Activated naive CD4-positive, alpha-beta T cell treated with anti-CD3 and anti-CD28 coated beads, Interleukin-2, amount 10 ng/mL, durations not matched to agents 7 days and 5 days (primary cell): ENCODE measurements around the gene PUM2.
"Not testable (repeated sequence)": the region's sequence is repeated elsewhere in the genome, so short reads cannot be mapped to it uniquely, and the experiment has no call there.

ENCODE experiments used
- CTCF ChIA-PET: fragments of 350-600 bp; sonication (Branson Sonifier 250); formaldehyde crosslinking; loops from one replicate; lab custom pipeline; 2021; ENCODE audit warnings: antibody characterized with exemption; lab: Charles Lee
- DNase-seq: peaks from one replicate; pipeline ENCODE4 v3.0.0-alpha.2; 2020
- H3K27ac Mint-ChIP-seq: one replicate; pipeline ENCODE4 v1.8.0; 2021; ENCODE audit warnings: mild to moderate bottlenecking, moderate library complexity, mixed read lengths
- H3K27me3 Mint-ChIP-seq: one replicate; pipeline ENCODE4 v1.8.0; 2021; ENCODE audit warnings: mild to moderate bottlenecking, mixed read lengths
- H3K36me3 Mint-ChIP-seq: one replicate; pipeline ENCODE4 v1.8.0; 2021; ENCODE audit warnings: mixed read lengths
- H3K4me1 Mint-ChIP-seq: one replicate; pipeline ENCODE4 v1.8.0; 2021; ENCODE audit warnings: mixed read lengths
- H3K4me3 Mint-ChIP-seq: one replicate; pipeline ENCODE4 v1.8.0; 2021; ENCODE audit warnings: mild to moderate bottlenecking, moderate library complexity, mixed read lengths
- H3K9me3 Mint-ChIP-seq: one replicate; pipeline ENCODE4 v1.8.0; 2021; ENCODE audit warnings: mixed read lengths

Gene PUM2

DNA sequence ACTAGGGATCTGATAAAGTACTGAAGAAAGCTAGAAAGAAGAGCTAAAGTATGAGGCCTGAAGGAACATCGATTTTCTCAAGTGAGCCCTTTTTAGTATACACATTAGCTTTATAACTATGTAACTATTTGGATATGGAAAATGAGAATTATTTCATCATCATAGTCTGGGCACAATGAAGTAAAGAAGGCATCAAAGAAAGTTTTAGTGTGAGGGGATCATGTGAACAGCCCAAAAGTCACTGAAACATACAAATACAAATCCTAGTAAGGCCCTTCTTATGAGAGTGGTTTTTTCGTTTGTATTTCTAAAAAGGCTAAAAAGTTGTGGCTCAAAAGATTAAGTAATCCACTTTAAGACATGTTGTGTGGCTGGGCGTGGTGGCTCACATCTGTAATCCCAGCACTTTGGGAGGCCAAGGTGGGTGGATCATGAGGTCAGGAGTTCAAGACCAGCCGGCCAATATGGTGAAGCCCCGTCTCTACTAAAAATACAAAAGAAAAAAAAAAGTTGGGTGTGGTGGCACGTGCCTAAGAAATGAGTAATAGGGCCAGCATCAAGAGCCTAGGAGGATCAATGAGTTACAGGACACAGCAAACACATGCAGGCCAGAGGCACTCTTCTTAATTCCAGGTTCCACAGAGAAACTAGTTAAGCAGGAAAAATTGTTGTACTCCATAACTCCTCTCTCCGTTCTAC, 61.9 kb downstream of the PUM2 start:
- H3K27ac Mint-ChIP-seq = no peak overlapping the region

DNA sequence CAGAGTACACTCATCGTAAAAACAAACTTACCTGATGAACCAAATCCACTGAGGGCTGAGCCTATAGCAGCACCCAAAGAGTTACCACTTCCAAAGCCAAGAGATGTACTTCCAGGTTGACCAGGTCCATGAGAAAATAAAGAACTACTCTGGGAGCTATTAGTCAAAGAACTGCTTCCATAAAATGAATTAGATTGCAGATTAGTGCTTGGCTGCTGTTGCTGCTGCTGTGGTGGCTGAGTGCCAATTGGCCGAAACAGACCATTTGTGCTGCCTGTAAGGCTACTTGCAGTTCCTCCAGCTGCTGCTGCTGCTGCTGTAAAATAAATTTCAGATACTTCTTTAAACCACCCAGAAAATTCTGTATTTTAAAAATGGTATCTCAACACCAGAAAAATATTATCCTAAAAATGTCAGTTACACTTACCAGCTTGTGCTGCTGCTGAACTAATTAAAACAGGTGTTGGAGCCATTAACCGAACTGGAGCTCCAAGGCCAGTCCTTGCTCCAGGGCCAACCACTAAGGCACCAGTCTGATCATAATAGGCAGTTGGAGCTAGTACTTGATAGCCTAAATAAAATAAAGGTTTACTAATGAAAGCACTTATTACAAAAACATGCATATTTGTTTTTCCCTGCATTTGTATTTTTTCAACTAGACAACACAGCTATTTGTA, 67.6 kb downstream of the PUM2 start:
- Mint-ChIP-seq H3K27ac (no peak overlapping the region), H3K9me3 (no peaks in the 10 kb centered on the region), H3K4me3 (no peak overlapping the region), H3K27me3 (no peaks in the 10 kb centered on the region), H3K36me3 (peaks cover 40% of the 10 kb centered on the region), H3K4me1 (no peaks in the 10 kb centered on the region)
- CTCF ChIA-PET = no interaction called here
- DNase-seq = no peak

More for the DNA sequence above, 61.9 kb downstream of the PUM2 start:
- H3K4me1 Mint-ChIP-seq = peaks cover 3% of the 10 kb centered on the region
- H3K9me3 Mint-ChIP-seq = no peaks in the 10 kb centered on the region
- H3K36me3 Mint-ChIP-seq = peaks cover 24% of the 10 kb centered on the region
- no peak overlapping the region for H3K4me3 Mint-ChIP-seq
- CTCF ChIA-PET = no interaction called here
- no peaks in the 10 kb centered on the region for H3K27me3 Mint-ChIP-seq
- DNase-seq = no peak

DNA sequence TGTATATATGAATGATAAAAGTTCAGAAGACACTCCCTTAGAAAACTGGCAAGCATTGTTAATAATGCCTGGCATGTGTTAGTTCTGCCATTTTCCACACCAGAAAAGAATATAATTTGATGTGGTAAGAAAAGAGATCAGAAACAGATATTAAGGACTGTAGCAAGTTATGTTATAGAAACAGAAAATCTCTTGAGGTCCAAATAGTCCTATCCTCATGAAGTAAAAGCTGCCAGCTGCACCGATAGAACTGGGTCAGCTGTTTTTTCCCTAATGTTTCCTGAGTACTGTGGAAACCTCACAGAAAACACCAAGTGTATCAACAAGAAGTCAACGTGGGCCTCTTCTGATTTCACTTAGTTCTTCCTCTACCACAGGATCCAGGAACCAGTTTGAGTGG, 68.8 kb downstream of the PUM2 start:
- Mint-ChIP-seq H3K27ac (no peak overlapping the region), H3K27me3 (no peaks in the 10 kb centered on the region), H3K4me3 (no peak overlapping the region), H3K4me1 (no peaks in the 10 kb centered on the region), H3K36me3 (peaks cover 44% of the 10 kb centered on the region), H3K9me3 (no peaks in the 10 kb centered on the region)
- no peak for DNase-seq
- CTCF ChIA-PET = no interaction called here

DNA sequence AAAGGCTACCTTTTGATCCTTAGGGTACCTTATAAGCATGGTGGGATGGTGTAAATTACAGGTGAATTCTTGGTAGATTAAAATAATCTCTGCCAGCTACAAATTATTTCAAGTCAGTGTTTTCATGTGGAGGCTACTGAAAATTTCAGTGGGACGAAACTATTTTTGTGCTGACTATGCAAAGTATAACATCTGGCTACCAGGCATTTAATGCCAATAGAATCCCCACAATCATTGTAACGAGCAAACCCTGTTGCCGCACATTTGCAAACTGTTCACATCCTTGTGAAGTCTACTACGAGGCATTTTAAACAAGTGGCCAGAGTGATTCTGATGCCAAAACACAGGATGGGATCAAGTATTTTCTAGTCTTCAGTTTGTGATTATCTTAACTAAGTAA, 77.6 kb downstream of the PUM2 start:
- CTCF ChIA-PET = no interaction called here
- Mint-ChIP-seq H3K27ac (no peak overlapping the region), H3K9me3 (no peaks in the 10 kb centered on the region), H3K4me3 (no peak overlapping the region), H3K4me1 (no peaks in the 10 kb centered on the region), H3K27me3 (no peaks in the 10 kb centered on the region), H3K36me3 (peaks cover 37% of the 10 kb centered on the region)
- no peak for DNase-seq

DNA sequence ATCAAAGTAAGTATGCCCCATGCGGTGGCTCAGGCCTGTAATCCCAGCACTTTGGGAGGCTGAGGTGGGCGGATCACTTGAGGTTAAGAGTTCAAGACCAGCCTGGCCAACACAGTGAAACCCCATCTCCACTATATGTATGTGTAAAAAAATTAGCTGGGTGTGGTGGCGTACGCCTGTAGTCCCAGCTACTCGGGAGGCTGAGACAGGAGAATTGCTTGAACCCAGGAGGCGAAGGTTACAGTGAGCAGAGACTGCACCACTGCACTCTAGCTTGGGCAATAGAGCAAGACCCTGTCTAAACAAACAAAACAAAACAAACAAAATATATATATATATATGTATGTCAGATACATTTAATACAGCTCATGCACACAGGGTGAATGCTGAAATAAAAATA, 82.3 kb downstream of the PUM2 start:
- H3K27me3 Mint-ChIP-seq, H3K4me3 Mint-ChIP-seq, DNase-seq, H3K4me1 Mint-ChIP-seq, H3K27ac Mint-ChIP-seq, H3K9me3 Mint-ChIP-seq: not testable (repeated sequence)
- peaks cover 47% of the 10 kb centered on the region for H3K36me3 Mint-ChIP-seq
- CTCF ChIA-PET = interaction anchor here (0.8 to 1.6 kb wide), 2 partner anchors 12 to 26 kb away, joined by 3 read pairs; no protein-coding TSS in a partner anchor

DNA sequence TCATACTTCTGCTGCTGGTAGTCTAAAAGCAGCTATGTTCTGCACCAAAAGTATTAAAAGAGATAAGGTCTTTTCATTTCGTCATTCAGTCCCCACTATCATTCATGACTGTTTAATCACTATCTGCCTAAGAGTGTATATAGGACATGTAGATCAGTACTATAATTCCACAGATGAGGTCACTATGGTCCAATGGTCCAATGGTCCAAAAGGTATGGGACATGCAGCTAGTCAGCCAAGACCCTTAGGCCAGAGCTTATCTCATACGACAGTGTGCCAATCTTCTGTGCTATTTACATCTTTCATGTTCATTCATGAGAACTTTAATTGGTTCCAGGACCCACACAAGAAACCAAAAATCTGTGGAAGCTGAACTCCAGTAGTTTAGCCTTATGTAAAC, 83.1 kb downstream of the PUM2 start:
- CTCF ChIA-PET = interaction anchor here (1.6 kb wide), 1 partner anchor 25 kb away, joined by 3 read pairs; no protein-coding TSS in a partner anchor
- Mint-ChIP-seq H3K4me1 (no peaks in the 10 kb centered on the region), H3K4me3 (no peak overlapping the region), H3K9me3 (no peaks in the 10 kb centered on the region), H3K36me3 (peaks cover 43% of the 10 kb centered on the region), H3K27me3 (no peaks in the 10 kb centered on the region), H3K27ac (no peak overlapping the region)
- no peak for DNase-seq

DNA sequence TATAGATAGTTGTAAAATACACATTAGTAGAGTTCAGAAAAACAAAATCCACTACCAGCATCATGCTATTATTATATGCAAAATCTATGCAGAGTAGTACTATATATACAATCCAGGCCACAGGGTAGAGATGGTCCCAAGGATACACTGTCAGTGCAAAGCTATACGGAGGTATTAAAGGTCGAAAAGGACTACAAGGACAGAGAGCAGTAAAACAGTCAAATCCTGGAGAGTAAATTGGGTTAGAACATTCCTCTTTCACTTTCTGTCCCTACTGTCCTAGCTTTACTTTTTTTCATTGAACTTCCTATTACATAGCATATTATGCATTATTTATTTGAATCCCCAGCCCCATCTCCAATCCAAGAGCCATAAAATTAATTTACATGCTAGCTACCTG, 86.0 kb downstream of the PUM2 start:
- Mint-ChIP-seq H3K36me3 (peaks cover 37% of the 10 kb centered on the region), H3K27me3 (no peaks in the 10 kb centered on the region), H3K4me3 (no peak overlapping the region), H3K9me3 (no peaks in the 10 kb centered on the region), H3K4me1 (no peaks in the 10 kb centered on the region), H3K27ac (peak overlapping the region; percentile 74)
- CTCF ChIA-PET = no interaction called here
- DNase-seq = no peak

DNA sequence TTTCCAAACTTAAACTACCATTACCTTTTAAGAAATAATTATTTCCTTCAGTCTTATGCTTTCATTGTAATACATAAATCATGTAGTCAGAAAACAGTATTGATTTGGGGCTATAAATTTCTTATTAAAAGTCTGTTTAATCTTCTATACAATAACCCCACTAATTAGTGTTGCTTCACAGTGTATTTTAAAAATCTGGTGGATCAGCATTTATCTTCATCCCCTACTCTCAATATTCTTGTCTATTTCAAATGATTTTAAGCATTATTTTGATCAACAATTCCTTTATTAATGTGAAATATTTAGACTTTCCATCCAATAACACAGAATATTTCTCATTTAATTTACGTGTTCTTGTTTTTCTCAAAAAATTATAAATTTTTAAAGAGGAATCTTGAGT, 93.2 kb downstream of the PUM2 start:
- DNase-seq = no peak
- H3K4me1 Mint-ChIP-seq = no peaks in the 10 kb centered on the region
- H3K27ac Mint-ChIP-seq = no peak overlapping the region
- H3K36me3 Mint-ChIP-seq = peaks cover 53% of the 10 kb centered on the region
- H3K9me3 Mint-ChIP-seq = no peaks in the 10 kb centered on the region
- no peak overlapping the region for H3K4me3 Mint-ChIP-seq
- CTCF ChIA-PET = no interaction called here
- no peaks in the 10 kb centered on the region for H3K27me3 Mint-ChIP-seq

DNA sequence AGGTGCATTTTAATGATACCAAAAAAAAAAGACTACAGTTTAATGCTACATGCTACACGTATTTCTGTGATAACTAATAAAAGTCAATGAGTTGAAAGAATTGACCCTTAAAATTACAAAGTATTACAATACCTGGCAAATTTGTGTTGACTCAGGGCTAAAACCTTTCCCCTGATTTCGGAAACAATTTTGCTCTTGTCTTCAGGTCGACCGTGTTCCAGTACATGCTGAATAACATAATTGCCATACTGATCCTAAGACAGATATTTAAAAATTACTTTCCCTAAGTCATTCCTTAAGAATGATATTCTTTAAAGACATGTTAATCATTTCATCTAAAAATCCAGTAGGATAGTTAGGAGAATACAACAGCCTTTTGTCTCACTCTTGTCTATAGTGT, 95.9 kb downstream of the PUM2 start:
- H3K27ac Mint-ChIP-seq = no peak overlapping the region
- DNase-seq = no peak
- peaks cover 68% of the 10 kb centered on the region for H3K36me3 Mint-ChIP-seq
- no peaks in the 10 kb centered on the region for H3K9me3 Mint-ChIP-seq
- CTCF ChIA-PET = no interaction called here
- H3K27me3 Mint-ChIP-seq = no peaks in the 10 kb centered on the region
- H3K4me3 Mint-ChIP-seq = no peak overlapping the region
- H3K4me1 Mint-ChIP-seq = no peaks in the 10 kb centered on the region

DNA sequence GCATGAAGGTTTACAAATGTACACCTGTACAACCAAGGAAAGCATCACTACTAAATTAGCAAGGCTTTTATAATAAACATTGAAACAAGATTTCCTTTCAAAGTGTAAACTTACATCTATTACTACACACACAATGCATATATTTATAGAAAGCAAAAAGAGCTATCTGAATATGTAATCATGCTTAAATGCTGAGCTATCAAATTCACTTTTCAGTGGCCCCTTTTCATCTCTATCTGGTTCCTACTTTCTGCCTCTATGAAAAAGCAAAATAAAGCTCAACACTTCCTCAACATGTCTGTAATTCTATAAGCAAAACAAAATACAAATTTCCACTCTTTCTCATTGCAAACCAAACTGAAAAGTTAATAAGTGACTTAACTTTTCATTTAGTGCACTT, 100.2 kb downstream of the PUM2 start:
- no peak overlapping the region for H3K4me3 Mint-ChIP-seq
- no peaks in the 10 kb centered on the region for H3K27me3 Mint-ChIP-seq
- H3K9me3 Mint-ChIP-seq = no peaks in the 10 kb centered on the region
- CTCF ChIA-PET = interaction anchor here (0.7 to 1.0 kb wide), 2 partner anchors 290 to 393 kb away, joined by 3 read pairs; no protein-coding TSS in a partner anchor
- H3K36me3 Mint-ChIP-seq = peaks cover 67% of the 10 kb centered on the region
- no peak overlapping the region for H3K27ac Mint-ChIP-seq
- DNase-seq = no peak
- no peaks in the 10 kb centered on the region for H3K4me1 Mint-ChIP-seq

DNA sequence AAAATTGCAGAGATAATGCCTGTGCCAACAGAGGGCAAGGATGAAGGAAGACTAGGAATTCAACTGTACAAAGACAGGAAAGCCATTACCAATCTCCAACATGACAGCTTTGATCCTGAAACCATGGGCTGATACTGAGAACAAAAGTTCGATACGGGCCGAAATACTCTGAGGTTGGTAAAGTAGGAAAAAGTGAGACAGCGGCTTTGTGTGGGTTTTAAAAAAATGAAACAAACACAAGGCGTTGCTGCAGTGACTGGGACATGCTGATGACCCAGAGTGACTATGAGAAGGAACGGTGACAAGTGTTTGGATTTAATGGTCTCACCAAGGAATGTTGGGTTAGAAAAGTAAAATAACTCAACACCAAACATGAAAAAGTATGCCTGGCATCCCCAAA, 101.5 kb downstream of the PUM2 start:
- Mint-ChIP-seq H3K4me1 (no peaks in the 10 kb centered on the region), H3K27ac (no peak overlapping the region), H3K4me3 (no peak overlapping the region), H3K36me3 (peaks cover 60% of the 10 kb centered on the region), H3K27me3 (no peaks in the 10 kb centered on the region), H3K9me3 (no peaks in the 10 kb centered on the region)
- DNase-seq = no peak
- CTCF ChIA-PET = no interaction called here

DNA sequence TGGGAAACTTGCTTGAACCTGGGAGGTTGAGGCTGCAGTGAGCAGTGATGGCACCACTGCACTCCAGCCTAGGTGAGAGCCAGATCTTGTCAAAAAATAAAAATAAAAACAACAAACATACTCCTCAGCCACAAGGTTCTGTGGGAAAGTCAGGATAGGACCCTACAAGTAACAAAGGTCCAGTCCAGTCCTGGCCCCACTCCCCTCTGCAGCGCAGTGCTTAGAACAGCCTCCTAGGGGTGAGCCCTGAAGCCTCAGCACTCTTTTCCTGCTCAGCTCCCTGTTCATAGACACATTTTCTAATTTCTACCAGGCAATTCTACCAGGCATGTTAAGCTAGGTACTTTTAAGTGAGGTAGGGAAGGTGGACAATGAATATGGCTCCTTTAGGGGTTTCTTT, 103.6 kb downstream of the PUM2 start:
- Mint-ChIP-seq H3K36me3 (peaks cover 41% of the 10 kb centered on the region), H3K9me3 (no peaks in the 10 kb centered on the region), H3K27ac (no peak overlapping the region), H3K4me3 (no peak overlapping the region), H3K4me1 (peaks cover 3% of the 10 kb centered on the region), H3K27me3 (peaks cover 6% of the 10 kb centered on the region)
- CTCF ChIA-PET = interaction anchor here (1.8 kb wide), 1 partner anchor 176 kb away, joined by 4 read pairs; no protein-coding TSS in a partner anchor
- no peak for DNase-seq

DNA sequence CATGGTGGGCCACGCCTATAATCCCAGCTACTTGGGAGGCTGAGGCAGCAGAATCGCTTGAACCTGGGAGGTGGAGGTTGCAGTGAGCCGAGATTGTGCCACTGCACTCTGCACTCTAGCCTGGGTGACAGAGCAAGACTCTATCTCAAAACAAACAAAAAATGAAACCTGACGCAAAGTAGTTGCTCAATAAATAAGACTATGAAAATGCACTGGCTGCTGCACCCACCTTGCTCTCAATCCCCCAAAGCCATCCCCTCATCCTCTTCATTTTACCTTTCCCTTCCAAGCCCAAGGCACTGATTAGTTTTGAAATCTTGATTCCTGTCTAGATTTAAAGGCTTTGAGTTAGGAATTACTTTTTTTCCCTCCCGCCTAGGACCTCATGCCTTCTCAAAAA, 107.0 kb downstream of the PUM2 start:
- H3K36me3 Mint-ChIP-seq = peaks cover 11% of the 10 kb centered on the region
- CTCF ChIA-PET = interaction anchor here (1.3 to 1.5 kb wide), 2 partner anchors 12 to 180 kb away, joined by 4 to 7 read pairs; no protein-coding TSS in a partner anchor
- H3K4me3 Mint-ChIP-seq, DNase-seq, H3K9me3 Mint-ChIP-seq, H3K4me1 Mint-ChIP-seq: not testable (repeated sequence)
- H3K27ac Mint-ChIP-seq = peak overlapping the region; percentile 61
- peaks cover 22% of the 10 kb centered on the region for H3K27me3 Mint-ChIP-seq

DNA sequence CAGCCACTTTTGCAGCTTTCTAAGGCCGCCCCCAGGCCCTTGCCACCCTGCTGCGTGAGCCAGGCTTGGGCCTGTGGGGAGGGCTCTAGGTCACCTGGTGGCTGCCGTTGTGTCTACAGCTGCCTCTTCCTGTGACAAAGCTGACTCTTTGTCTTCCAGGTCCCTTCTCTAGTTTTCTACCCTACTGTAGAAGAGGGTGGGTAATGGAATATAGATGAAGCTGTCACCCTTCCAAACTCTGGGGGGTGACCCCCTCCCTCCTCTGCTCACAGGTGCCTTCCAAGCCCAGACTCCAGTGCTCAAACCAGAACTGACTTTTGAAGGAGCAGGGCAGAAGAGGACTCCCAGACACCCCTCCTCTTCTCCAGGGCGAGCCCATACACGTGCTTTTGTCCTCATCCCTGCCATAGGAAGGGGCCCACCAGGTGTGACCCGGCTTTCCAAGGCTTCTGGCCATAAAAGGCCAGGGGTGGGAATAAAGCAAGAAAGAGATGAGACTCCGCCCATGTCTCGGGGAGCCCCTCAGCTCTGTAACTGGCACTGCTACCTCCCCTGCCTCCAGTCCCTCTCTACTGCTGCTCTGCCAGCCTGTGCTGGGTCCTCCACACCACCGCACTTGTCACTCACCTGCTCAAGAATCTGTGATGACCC, 107.8 kb downstream of the PUM2 start:
- Mint-ChIP-seq H3K27ac (no peak overlapping the region), H3K36me3 (peaks cover 5% of the 10 kb centered on the region), H3K4me1 (peaks cover 6% of the 10 kb centered on the region), H3K9me3 (no peaks in the 10 kb centered on the region), H3K27me3 (peaks cover 22% of the 10 kb centered on the region), H3K4me3 (no peak overlapping the region)
- CTCF ChIA-PET = interaction anchor here (0.6 to 2.4 kb wide), 8 partner anchors 13 to 401 kb away, joined by 3 to 11 read pairs (median 4); partner anchors contain the start of gene SDC1
- no peak for DNase-seq
